Gastrocnemius medialis (tissue), 4 donors: ENCODE measurements around the gene NAXE.

ENCODE experiments used
- CTCF ChIP-seq, 5 experiments: fragments of 450-650 bp in 3 of 5; fragments of 200-600 bp in 2 of 5; sonication (generic) in 2 of 5; IDR thresholded peaks in 4 of 5; conservative IDR thresholded peaks in 1 of 5; 1 replicate in 4 of 5; 2 replicates in 1 of 5; pipeline ENCODE4 v1.5.1; 2016 to 2019; ENCODE audit warnings: antibody characterized with exemption in 5 of 5, mild to moderate bottlenecking in 3 of 5, moderate library complexity in 3 of 5
- POLR2A ChIP-seq, 2 donors: fragments of 450-650 bp; IDR thresholded peaks; one replicate each; pipeline ENCODE4 v1.6.1; 2017; ENCODE audit warnings: antibody characterized with exemption in 2 of 2, mild to moderate bottlenecking in 2 of 2, moderate library complexity in 2 of 2

DNA sequence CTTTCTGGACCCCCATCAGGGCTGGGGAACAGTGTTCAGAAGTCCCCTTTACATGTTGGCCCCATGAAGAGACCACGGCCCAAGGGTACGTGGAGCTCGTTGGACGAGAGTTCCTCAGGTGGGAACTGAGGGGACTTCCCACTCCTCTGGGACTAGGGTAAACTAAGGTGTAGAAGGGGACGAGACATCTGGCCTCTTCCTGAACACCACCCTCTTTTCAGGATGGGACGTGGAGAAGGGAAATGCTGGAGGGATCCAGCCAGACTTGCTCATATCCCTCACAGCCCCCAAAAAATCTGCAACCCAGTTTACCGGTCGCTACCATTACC lies 2.0 kb downstream of the NAXE start:
- TF ChIP-seq CTCF (IDR thresholded peaks at IDR 0.05 in 4 of 5, conservative IDR thresholded peaks at IDR 0.05 in 1 of 5) = no peak
- no peak for TF ChIP-seq POLR2A (IDR thresholded peaks at IDR 0.05)
